ENCODE measurements around the gene NELFB. TPM values are rescaled to one million over a fixed set of nuclear protein-coding genes. Genes with fewer than 3 reads are reported as not detected.
A peak's percentile ranks its signal among the peaks of the same experiment; 100 is the strongest.

Gene NELFB
- total and polyA plus RNA-seq, 9 of the 15 experiments (the other 6 are each of a cell fraction or from before 2014, with no cell fraction given) = 0.24 to 84.0 (median 29.7) TPM

DNA sequence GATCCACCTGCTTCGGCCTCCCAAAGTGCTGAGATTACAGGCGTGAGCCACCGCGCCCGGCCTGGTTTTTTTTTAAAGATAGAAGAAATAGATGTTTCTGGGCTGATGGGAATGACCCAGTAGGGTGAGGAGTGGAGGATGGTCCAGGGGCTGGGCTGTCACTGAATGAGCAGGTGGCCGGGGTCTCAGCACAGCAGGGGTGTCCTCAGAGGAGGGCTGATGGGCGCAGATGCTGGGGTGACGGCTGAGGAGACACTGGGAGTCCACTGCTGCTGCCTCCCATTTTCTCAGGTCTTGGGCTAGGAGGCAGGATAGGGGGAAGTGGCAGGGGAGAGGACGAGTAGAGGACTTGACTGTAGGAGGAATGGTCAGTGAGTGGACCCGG, 20.1 kb downstream of the NELFB start:
- ATAC-seq (no peak), FAIRE-seq (no peak), DNase-seq (ENCODE audit: extremely low read depth in 1 of 4, low spot score in 3 of 4) (no peak)
- Histone ChIP-seq H3K9me1 (ENCODE audit: control insufficient read depth, insufficient read depth, low read length) (no peaks in the 10 kb centered on the region), H3K9me3 (replicated peaks; ENCODE audit: control insufficient read depth, insufficient read depth, low read depth, low read length) (no peaks in the 10 kb centered on the region), H3K4me3 (no peak overlapping the region), H3K9ac (ENCODE audit: insufficient read depth in 1 of 2, low read depth in 2 of 2, low read length in 2 of 2) (peak overlapping the region in 1 of 2 experiments; percentile 91; a peak in 2 of 4 replicates), H3K27ac (ENCODE audit: extremely low read depth, low read depth, low read length) (peak overlapping the region; percentile 98; the same call in 1 of the 3 replicates), H3K4me1 (replicated peaks in 1 of 2; ENCODE audit: control insufficient read depth in 2 of 2, insufficient read depth in 2 of 2, low read length in 2 of 2) (peaks cover 17 to 92% of the 10 kb centered on the region in 2 experiments), H3K27me3 (ENCODE audit: control insufficient read depth in 2 of 2, insufficient read depth in 2 of 2, low read length in 2 of 2) (no peaks in the 10 kb centered on the region), H3K4me2 (ENCODE audit: insufficient read depth, low read length) (no peak overlapping the region), H4K20me1 (replicated peaks; ENCODE audit: control insufficient read depth, insufficient read depth, low read length) (no peaks in the 10 kb centered on the region), H3K79me2 (ENCODE audit: control insufficient read depth, insufficient read depth, low read length) (peaks cover 27% of the 10 kb centered on the region), H2AFZ (ENCODE audit: low read depth, low read length) (no peak overlapping the region), H3K36me3 (ENCODE audit: control insufficient read depth, insufficient read depth, low read length) (peaks cover 50% of the 10 kb centered on the region; the same call in 1 of the 3 replicates)
- POLR2A ChIA-PET = interaction anchor here (1.0 kb wide), 1 partner anchor 24 kb away, joined by 3 read pairs; no protein-coding TSS in a partner anchor
- in situ Hi-C loops (cut with MboI) = no loop called here
- BruUV-seq (replicated peaks) = no TSS peak
- intact Hi-C loops (cut with micrococcal nuclease) = no loop called here
- WGBS (ENCODE audit: insufficient coverage, low coverage, missing lambda C conversion rate) = 92% methylated on average over 9 of the region's 10 CpGs
- CTCF ChIA-PET (ENCODE audit: low intra/inter-chr PET ratio) = no interaction called here
- TF ChIP-seq YBX1 (IDR thresholded peaks at IDR 0.05) (no peak), SMAD4 (CRISPR knock-in tag; conservative IDR thresholded peaks at IDR 0.05) (no peak), MAFF (IDR thresholded peaks at IDR 0.05; ENCODE audit: low read length) (no peak), SRSF9 (IDR thresholded peaks at IDR 0.05; ENCODE audit: borderline replicate concordance, low read depth, low read length) (no peak), GABPA (tag; conservative IDR thresholded peaks at IDR 0.05; ENCODE audit: low read depth) (no peak), ARID3B (CRISPR knock-in tag; IDR thresholded peaks at IDR 0.05; ENCODE audit: borderline replicate concordance) (no peak), DMBX1 (CRISPR knock-in tag; IDR thresholded peaks at IDR 0.05; ENCODE audit: borderline replicate concordance) (no peak), MITF (IDR thresholded peaks at IDR 0.05) (no peak), RAD21 (CRISPR knock-in tag; conservative IDR thresholded peaks at IDR 0.05 in 1 of 2, IDR thresholded peaks at IDR 0.05 in 1 of 2) (no peak)
- TF ChIP-seq, protein P1, sequence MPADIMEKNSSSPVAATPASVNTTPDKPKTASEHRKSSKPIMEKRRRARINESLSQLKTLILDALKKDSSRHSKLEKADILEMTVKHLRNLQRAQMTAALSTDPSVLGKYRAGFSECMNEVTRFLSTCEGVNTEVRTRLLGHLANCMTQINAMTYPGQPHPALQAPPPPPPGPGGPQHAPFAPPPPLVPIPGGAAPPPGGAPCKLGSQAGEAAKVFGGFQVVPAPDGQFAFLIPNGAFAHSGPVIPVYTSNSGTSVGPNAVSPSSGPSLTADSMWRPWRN (IDR thresholded peaks at IDR 0.05; ENCODE audit: low read depth) = no peak
- TF ChIP-seq, protein P2, sequence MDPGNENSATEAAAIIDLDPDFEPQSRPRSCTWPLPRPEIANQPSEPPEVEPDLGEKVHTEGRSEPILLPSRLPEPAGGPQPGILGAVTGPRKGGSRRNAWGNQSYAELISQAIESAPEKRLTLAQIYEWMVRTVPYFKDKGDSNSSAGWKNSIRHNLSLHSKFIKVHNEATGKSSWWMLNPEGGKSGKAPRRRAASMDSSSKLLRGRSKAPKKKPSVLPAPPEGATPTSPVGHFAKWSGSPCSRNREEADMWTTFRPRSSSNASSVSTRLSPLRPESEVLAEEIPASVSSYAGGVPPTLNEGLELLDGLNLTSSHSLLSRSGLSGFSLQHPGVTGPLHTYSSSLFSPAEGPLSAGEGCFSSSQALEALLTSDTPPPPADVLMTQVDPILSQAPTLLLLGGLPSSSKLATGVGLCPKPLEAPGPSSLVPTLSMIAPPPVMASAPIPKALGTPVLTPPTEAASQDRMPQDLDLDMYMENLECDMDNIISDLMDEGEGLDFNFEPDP (CRISPR knock-in tag; IDR thresholded peaks at IDR 0.05) = no peak
- TF ChIP-seq, protein P3, sequence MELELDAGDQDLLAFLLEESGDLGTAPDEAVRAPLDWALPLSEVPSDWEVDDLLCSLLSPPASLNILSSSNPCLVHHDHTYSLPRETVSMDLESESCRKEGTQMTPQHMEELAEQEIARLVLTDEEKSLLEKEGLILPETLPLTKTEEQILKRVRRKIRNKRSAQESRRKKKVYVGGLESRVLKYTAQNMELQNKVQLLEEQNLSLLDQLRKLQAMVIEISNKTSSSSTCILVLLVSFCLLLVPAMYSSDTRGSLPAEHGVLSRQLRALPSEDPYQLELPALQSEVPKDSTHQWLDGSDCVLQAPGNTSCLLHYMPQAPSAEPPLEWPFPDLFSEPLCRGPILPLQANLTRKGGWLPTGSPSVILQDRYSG (tag; conservative IDR thresholded peaks at IDR 0.05; ENCODE audit: low read depth) = no peak
